Lower lobe of right lung (tissue), 2 donors: ENCODE measurements around the gene FAM120B. TPM values are rescaled to one million over a fixed set of nuclear protein-coding genes. Genes with fewer than 3 reads are reported as not detected.

ENCODE experiments used
- ATAC-seq, 2 donors: fragments of 200-7000 bp; cut with Tn5 transposase; one replicate each; pipeline ENCODE4 v1.9.1; 2020 to 2022; ENCODE audit warnings: mild to moderate bottlenecking in 2 of 2, moderate library complexity in 2 of 2
- DNase-seq: peaks from one replicate; pipeline ENCODE4 v3.0.0-alpha.2; 2020
- H3K27ac ChIP-seq: fragments of 200-600 bp; one replicate; pipeline ENCODE4 v1.8.0; 2022
- H3K27me3 ChIP-seq: fragments of 200-600 bp; one replicate; pipeline ENCODE4 v1.8.0; 2022; ENCODE audit warnings: low read depth
- H3K36me3 ChIP-seq: fragments of 200-600 bp; one replicate; pipeline ENCODE4 v1.8.0; 2022; ENCODE audit warnings: mild to moderate bottlenecking
- H3K4me1 ChIP-seq: fragments of 200-600 bp; one replicate; pipeline ENCODE4 v1.8.0; 2022
- H3K4me3 ChIP-seq: fragments of 200-600 bp; one replicate; pipeline ENCODE4 v1.8.0; 2022; ENCODE audit warnings: mild to moderate bottlenecking
- H3K9me3 ChIP-seq: fragments of 200-600 bp; one replicate; pipeline ENCODE4 v1.8.0; 2022
- CTCF ChIP-seq: fragments of 200-600 bp; IDR thresholded peaks from one replicate; pipeline ENCODE4 v1.8.0; 2022; ENCODE audit warnings: antibody characterized with exemption, mild to moderate bottlenecking
- intact Hi-C: fragments of 100-400 bp; cut with DNase I; formaldehyde crosslinking; loops from one replicate; pipeline ENCODE4 v1.11.0; 2022
- total RNA-seq: library from RNA; stranded (reverse); fragmentation: NEBNext Ultra II Directional; extraction: Animal tissue kit (Norgen Biotek cat#: 25700); gene quantifications from one replicate; pipeline ENCODE4 v1.2.1, GENCODE V29; 2021
- donor health status: DM: no; HTN: yes; CAD: no; lungs with severe emphysema.

Gene FAM120B
- total RNA-seq, 1 donor from 2014 or later: 29.0 TPM

GRCh38 chr6:170274713-170275560 lies 31.6 kb upstream of the FAM120B start:
- no peaks in the 10 kb centered on the region for H3K36me3 ChIP-seq
- no peak for ATAC-seq
- DNase-seq: peak; percentile 8
- intact Hi-C loops: no loop called here
- peaks cover 5% of the 10 kb centered on the region for H3K27me3 ChIP-seq
- H3K4me3 ChIP-seq: no peak overlapping the region
- peaks cover 42% of the 10 kb centered on the region for H3K4me1 ChIP-seq
- no peak overlapping the region for H3K27ac ChIP-seq
- H3K9me3 ChIP-seq: no peaks in the 10 kb centered on the region
- TF ChIP-seq CTCF: no peak

DNA sequence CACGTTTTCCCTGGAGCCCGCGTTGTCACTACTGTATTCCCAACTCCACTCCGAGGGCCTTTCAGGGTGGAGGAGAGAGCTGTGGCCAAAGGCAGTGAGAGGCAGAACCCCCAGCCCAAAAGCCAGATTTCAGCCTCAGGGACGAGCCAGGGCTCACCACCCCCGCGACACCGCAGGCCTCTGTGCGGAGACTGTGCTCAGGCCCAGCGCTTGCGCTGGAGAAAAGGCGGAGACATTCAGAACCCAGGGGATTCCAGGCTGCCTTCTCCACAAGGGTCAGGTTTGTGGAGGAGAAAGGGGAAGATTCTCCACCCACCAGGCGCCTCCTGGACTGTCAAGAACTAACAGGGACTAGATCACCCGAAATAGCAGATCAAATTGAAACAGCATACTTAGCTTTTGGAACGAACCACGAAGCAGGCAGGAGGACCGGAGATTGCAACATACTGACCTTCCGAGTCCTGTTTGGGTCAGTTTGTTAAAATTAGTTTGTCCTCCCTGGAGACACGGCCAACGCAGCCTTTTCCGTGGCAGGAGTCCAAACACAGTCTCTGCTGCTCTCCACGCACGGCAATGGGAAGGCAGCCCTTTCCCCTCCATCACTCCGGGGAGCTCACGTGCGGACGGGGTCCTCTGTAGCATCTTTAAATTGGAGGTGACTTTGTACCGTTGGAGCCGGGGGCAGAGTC lies 30.0 kb upstream of the FAM120B start:
- Histone ChIP-seq H3K27me3 (peaks cover 5% of the 10 kb centered on the region), H3K36me3 (no peaks in the 10 kb centered on the region), H3K4me3 (no peak overlapping the region), H3K9me3 (no peaks in the 10 kb centered on the region), H3K4me1 (peaks cover 52% of the 10 kb centered on the region), H3K27ac (peak overlapping the region; percentile 58)
- DNase-seq: no peak
- intact Hi-C loops: no loop called here
- no peak for ATAC-seq
- TF ChIP-seq CTCF: no peak

DNA sequence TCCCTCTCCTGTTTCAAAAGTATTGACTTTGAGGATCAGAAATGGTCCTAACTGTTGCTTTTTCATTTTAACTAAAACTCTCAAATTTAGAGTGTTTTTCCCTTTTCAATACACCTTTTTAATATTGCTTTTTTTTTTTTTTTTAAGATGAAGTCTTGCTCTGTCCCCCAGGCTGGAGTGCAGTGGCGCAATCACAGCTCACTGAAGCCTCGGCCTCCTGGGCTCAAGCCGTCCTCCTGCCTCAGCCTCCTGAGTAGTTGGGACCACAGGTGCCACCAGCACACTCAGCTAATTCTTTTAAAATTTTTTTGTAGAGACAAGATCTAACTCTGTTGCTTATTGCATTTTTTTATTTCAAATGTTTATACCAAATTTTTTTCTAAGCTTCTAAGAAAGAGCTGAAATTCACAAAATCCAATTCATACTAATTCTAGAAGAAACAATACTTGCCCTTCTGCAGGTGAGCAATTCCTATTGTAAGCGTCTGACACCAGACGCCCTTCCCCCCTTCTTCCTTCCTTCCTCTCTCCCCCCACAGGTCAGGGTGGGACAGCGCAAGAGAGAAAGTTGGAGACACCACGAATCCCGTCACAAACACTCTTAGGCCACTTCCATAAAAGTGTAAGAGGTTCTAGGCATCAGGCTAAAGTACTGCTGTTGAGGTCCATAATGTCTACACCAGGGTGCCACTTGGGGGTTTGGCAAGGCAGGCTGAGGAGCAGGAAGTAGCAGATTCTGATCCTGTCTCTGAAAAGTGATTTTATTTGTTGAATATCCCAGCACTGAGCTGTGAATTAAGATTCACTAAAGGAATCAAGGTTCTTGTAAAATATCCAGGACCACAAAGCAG lies 28.4 kb upstream of the FAM120B start:
- Histone ChIP-seq H3K9me3 (no peaks in the 10 kb centered on the region), H3K4me1 (peaks cover 44% of the 10 kb centered on the region), H3K27me3 (peaks cover 5% of the 10 kb centered on the region), H3K27ac (no peak overlapping the region), H3K4me3 (no peak overlapping the region), H3K36me3 (peaks cover 9% of the 10 kb centered on the region)
- TF ChIP-seq CTCF: no peak
- intact Hi-C loops: no loop called here
- DNase-seq (no peak), ATAC-seq (no peak)

GRCh38 chr6:170278743-170279094 lies 27.8 kb upstream of the FAM120B start:
- no peak overlapping the region for H3K27ac ChIP-seq
- peaks cover 15% of the 10 kb centered on the region for H3K36me3 ChIP-seq
- peaks cover 44% of the 10 kb centered on the region for H3K4me1 ChIP-seq
- H3K27me3 ChIP-seq: peaks cover 5% of the 10 kb centered on the region
- no peak for DNase-seq
- H3K9me3 ChIP-seq: no peaks in the 10 kb centered on the region
- ATAC-seq: no peak
- no peak for TF ChIP-seq CTCF
- H3K4me3 ChIP-seq: no peak overlapping the region
- intact Hi-C loops: no loop called here

DNA sequence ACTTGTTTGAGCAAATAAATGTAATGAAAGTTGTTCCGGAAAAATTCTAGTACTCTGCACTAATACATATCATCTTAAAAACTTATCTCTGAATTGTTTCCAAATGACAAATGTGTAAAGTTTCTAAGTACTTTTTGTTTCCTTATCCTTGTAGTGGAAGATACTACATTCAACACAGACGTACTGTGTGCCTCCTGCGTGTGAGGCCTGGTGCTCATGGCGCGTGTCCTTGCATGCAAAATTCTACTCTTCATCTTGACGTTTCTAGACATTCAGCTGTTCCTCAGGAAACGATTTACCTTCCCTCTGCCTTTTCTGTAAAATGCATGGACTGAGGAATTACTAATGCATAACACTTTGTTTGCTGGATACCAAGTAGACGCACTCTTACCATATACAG lies 27.1 kb upstream of the FAM120B start:
- ATAC-seq: no peak
- Histone ChIP-seq H3K27ac (no peak overlapping the region), H3K9me3 (no peaks in the 10 kb centered on the region), H3K4me3 (no peak overlapping the region), H3K4me1 (peaks cover 44% of the 10 kb centered on the region), H3K36me3 (peaks cover 18% of the 10 kb centered on the region), H3K27me3 (peaks cover 9% of the 10 kb centered on the region)
- no peak for TF ChIP-seq CTCF
- DNase-seq: no peak
- intact Hi-C loops: no loop called here
